Right lobe of liver (tissue), 4 donors: Measurements from ENCODE around the gene RNU5D-1.
"Not testable (repeated sequence)": the region's sequence is repeated elsewhere in the genome, so short reads cannot be mapped to it uniquely, and the experiment has no call there.

Experiments used
- CTCF ChIP-seq, 4 donors: fragments of 200-600 bp in 3 of 4; fragments of 450-650 bp in 1 of 4; IDR thresholded peaks; one replicate each; pipeline versions ENCODE4 v1.5.1 to v1.8.0; 2016 to 2022; ENCODE audit warnings: antibody characterized with exemption in 4 of 4, mild to moderate bottlenecking in 2 of 4
- POLR2A ChIP-seq: fragments of 450-650 bp; IDR thresholded peaks from one replicate; pipeline ENCODE4 v1.6.1; 2017; ENCODE audit warnings: antibody characterized with exemption, mild to moderate bottlenecking
- donor health status: DM: no; HTN: no; CAD: no.
- donor health status: DM: no; HTN: no; CAD: no.
- donor health status: DM: no; HTN: yes; CAD: no.

- TF ChIP-seq CTCF (IDR thresholded peaks at IDR 0.05); POLR2A: not testable (repeated sequence)
Observed at GRCh38 chr1:44766421-44766820, 35.5 kb upstream of the RNU5D-1 start.
